ENCODE results near the gene TNRC18.
"Not testable (repeated sequence)": the region's sequence is repeated elsewhere in the genome, so short reads cannot be mapped to it uniquely, and the experiment has no call there.

TNRC18 gene

GRCh38 chr7:5287802-5288201 is 135.8 kb downstream of the TNRC18 start:
- DNase-seq: no peak

DNA sequence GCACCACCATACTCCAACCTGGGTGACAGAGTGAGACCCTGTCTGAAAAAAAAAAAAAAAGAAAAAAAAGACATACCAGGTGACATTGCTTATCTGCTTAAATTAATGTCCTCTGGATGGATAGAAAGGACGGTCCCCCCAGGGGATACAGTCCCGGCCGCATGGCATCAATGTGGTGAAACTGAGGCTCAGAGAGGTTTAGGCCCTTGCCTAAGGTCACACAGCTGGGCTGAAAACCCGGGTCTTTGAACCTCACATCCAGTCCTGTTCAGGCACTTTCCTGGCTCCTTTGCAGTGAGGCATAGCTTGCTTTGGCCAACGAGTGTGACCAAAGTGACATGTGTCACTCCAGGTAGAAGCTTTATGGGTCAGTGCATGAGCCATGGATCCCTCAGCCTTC is 136.3 kb downstream of the TNRC18 start:
- DNase-seq: not testable (repeated sequence)

- no peak for DNase-seq
Observed at GRCh38 chr7:5286933-5287332, 136.7 kb downstream of the TNRC18 start.

- DNase-seq: no peak
Observed at GRCh38 chr7:5284304-5285281, 139.0 kb downstream of the TNRC18 start.

GRCh38 chr7:5283421-5284303 is 140.0 kb downstream of the TNRC18 start:
- DNase-seq: no peak

DNA sequence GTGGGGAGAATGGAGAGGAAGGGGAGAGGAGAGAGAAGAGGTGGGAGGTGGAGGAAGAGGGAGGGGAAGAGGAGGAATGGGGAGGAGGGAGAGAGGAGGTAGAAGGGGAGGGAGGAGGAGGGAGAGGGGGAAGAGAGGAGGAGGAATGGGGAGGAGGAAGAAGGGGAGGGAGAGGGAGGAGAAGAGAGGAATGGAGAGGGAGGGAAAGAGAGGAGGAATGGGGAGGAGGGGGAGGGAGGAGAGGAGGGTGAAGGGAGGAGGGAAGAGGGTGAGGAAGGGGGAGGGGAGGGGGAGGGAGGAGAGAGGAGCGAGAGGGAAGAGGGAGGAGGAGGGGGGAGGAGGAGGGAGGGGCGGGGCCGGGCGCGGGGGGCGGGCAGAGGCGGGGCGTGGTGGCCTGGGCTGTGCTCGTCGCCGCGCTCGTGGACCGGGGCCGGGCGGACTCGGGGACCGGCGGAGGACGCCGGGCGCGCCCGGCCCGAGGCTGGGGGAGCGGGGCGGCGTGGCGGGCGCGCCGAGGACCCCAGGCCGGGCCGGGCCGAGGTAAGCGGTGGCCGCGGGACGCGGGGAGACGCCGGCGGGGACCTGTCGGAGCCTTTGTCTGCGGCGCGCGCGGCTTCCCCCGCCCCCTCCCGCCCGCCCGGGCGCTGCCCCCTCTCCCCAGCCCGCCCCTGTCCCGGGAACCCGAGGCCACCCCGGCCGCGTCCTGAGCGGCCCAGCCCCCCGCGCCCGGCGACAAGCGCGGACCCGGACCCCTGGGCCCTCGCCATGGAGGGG is 140.9 kb downstream of the TNRC18 start, which contains the start of gene SLC29A4:
Gene SLC29A4 (plus strand): TSS at position 401 of the 774 bp plus-strand sequence. CDS start 4,874 bp downstream, outside the sequence.
- peak; percentile 23 for DNase-seq

GRCh38 chr7:5281598-5282500 is 141.8 kb downstream of the TNRC18 start:
- DNase-seq: not testable (repeated sequence)

DNA sequence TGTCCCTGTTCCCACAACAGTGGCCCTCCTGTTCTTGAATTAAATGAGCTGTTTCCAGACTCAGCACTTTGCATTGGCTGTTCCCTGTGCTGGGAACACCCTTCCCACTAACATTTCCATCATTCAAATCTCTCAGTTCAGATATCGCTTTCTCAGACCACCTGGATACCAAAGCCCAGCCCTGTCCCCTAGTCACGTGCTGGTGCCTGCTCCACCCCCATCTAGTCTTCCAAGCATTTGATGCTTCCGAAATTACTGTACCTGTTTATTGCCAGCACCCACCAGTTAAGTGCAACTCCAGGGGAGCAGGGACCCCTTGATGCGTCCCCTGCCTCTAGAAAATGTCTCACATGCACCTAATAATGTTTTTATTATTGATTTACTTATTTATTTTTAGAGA is 143.9 kb downstream of the TNRC18 start:
- no peak for DNase-seq

GRCh38 chr7:5278766-5279165 is 144.9 kb downstream of the TNRC18 start:
- DNase-seq: no peak

GRCh38 chr7:5276611-5277010 is 147.0 kb downstream of the TNRC18 start:
- no peak for DNase-seq

- DNase-seq: not testable (repeated sequence)
Observed at GRCh38 chr7:5276123-5276522, 147.5 kb downstream of the TNRC18 start.

- not testable (repeated sequence) for DNase-seq
Observed at GRCh38 chr7:5275510-5275909, 148.1 kb downstream of the TNRC18 start.

DNA sequence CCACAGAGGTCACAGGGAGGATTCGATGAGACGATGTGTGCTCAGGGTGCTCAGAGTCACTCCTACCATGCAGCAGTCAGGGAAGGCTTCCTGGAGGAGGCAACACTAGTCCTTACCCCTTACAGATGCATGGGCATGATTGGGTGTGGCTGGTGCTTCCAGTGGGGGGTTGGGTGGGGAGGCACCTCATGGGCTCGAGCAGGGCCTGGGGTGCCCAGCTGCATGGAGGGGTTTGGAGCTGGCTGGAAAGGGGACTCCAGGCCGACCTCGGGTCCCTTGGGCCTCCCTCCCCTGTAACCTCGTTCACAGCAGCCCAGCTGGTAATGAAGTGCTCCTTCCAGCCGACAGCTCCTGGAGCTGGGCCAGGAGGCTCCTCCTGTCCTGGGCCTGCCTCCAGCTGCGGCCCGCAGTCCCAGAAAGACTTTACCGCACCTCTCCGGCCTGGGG is 148.6 kb downstream of the TNRC18 start:
- DNase-seq: not testable (repeated sequence)

DNA sequence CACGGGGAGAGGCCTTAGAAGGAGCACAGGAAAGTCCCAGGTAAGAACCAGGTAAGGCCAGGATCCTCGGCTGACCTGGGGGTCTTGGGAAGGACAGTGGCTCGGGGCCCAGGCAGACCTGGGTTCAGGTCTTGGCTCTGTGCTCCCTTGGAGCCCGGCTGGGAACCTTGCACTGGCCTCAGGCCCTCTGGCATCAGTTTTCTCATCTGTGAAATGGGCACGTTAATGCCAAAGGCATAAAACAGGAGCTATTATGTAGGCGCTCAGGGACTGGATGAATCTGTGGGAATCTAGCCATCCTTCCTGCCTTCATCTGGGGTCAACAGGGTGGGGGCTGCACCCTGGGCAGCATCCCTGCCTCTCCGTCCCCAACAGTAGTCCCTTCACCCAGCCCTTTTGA is 149.2 kb downstream of the TNRC18 start:
- no peak for DNase-seq

GRCh38 chr7:5273831-5274405 is 149.7 kb downstream of the TNRC18 start:
- DNase-seq: not testable (repeated sequence)

DNA sequence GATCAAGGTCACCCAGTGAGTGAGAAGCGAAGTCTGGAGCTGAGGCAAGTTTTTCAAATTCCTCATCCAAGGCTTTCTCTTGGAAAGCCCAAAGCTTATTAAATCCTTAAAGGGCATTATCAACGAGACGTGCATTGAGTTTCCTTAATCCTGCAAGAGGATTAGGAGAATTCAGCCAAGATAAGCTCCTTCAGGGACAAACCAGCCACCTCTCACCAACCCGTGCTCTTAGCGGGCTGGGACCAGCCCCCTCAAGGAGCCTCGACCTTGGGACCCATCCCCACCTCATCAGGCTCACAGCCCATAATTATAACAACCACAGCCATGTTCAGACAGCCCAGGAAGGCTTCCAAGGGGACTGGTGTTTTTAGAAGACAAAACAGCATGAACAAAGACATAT is 152.8 kb downstream of the TNRC18 start:
- DNase-seq: no peak

DNA sequence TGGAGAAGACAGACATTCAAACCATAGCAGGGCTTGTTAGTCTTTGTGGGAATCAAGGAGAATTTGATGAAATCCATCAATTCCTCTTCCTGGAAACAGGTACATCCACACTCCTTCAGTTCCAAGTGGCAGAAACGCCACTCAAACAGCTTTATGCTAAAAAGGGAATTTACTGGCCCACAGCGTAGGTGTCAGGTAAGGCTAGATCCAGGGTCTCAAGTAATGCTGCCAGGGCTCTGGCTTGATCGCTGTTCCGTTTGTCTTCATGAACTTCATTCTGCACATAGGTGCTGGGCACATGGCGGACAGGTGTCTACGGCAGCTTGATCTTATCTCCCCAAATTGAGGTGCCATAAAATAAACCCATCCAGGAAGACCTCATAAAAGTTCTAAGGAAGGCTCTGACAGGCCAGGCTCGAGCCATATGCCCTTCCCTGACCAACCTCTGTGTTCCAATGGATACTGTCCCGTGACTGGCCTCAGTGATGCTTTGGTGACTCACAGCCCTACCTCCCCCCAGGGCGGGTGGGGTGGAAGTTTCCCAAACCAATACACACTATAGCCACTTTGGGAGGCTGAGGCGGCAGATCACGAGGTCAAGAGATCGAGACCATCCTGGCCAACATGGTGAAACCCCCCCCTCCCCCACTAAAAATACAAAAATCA is 153.5 kb downstream of the TNRC18 start:
- DNase-seq: not testable (repeated sequence)

DNA sequence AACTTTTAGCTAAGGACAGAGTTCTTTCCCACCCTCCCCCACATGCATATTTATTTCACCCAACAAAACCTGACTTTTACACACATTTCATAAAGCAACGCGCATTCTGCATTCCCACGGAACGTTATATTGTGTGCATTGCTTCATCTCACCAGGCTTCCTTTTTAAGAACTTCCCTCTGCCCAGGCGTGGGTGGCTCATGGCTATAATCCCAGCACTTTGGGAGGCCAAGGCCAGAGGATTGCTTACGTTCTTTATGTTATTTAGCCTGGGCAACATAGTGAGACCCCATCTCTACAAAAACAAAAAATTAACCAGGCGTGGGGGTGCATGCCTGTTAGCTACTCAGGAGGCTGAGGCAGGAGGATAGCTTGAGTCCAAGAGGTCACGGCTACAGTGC is 155.8 kb downstream of the TNRC18 start:
- DNase-seq: not testable (repeated sequence)

DNA sequence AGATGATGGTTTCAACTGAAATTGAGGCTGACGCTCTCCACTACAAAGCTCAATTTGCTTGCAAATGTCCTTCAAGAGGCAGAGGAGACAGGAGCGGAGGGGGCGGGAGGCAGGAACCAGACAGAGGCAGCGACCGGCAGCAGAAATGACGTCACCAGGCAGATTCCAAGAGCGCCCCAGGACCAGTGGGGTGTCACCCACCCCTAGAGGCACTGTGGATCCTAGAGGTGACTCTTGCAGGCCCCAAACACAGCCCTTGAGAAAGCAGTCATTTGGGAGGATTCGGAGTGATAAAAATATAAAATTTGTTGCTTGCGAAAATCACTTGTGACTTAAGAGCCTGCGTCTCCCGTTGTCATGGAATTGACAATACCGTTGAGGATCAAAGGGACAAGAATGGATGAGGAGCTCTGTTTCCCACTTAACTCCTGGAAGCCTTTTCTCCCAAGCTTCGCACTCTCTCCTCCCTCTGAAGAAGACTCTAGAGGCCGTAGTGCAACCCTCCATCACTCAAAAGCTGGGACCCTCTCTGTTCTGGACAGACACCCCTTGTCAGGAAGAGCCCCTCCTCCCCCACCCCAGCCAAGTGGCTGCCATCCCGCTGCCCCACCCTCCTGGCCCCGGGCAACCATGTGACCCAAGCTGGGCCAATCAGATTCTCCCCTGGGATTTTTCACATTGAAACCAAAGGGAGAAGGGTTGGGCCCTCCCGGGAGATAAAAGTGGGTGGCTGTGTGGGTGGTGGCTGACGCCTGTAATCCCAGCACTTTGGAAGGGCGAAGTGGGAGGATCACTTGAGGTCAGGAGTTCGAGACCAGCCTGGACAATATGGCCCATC is 157.2 kb downstream of the TNRC18 start:
- no peak for DNase-seq

Data from CD4-positive, alpha-beta T cell treated with Interleukin-10 for 1 hour (primary cell).